Fibroblast of mammary gland (primary cell): ENCODE results near the gene DOCK3.
"Not testable (repeated sequence)": the region's sequence is repeated elsewhere in the genome, so short reads cannot be mapped to it uniquely, and the experiment has no call there.

ENCODE experiments used
- DNase-seq: peaks from one replicate; pipeline ENCODE4 v3.0.0-alpha.2; 2010; ENCODE audit warnings: low read depth
- H3K4me3 ChIP-seq: 2 replicates; pipeline ENCODE4 v1.5.1; 2011; ENCODE audit warnings: low read depth, mild to moderate bottlenecking, low read length, moderate library complexity; ENCODE audit not compliant: control insufficient read depth
- CTCF ChIP-seq: conservative IDR thresholded peaks from 2 replicates; pipeline ENCODE4 v1.5.1; 2011; ENCODE audit warnings: low read depth, low read length, inconsistent platforms; ENCODE audit not compliant: control insufficient read depth, insufficient read depth

DOCK3 gene

GRCh38 chr3:51146781-51147180 is 472.1 kb downstream of the DOCK3 start:
- TF ChIP-seq CTCF: no peak
- no peak for DNase-seq
- H3K4me3 ChIP-seq: no peak overlapping the region

- TF ChIP-seq CTCF: no peak
- no peak overlapping the region for H3K4me3 ChIP-seq
- no peak for DNase-seq
Observed at GRCh38 chr3:51156147-51156546, 481.4 kb downstream of the DOCK3 start.

GRCh38 chr3:51163051-51163450 is 488.3 kb downstream of the DOCK3 start:
- DNase-seq: no peak
- no peak for TF ChIP-seq CTCF
- H3K4me3 ChIP-seq: no peak overlapping the region

- H3K4me3 ChIP-seq: no peak overlapping the region
- TF ChIP-seq CTCF: no peak
- no peak for DNase-seq
Observed at GRCh38 chr3:51173518-51174271, 499.0 kb downstream of the DOCK3 start.

- no peak for DNase-seq
- no peak overlapping the region for H3K4me3 ChIP-seq
- no peak for TF ChIP-seq CTCF
Observed at GRCh38 chr3:51176923-51177322, 502.2 kb downstream of the DOCK3 start.

- DNase-seq, H3K4me3 ChIP-seq: not testable (repeated sequence)
Observed at GRCh38 chr3:51186446-51186845, 511.7 kb downstream of the DOCK3 start.

GRCh38 chr3:51190199-51190598 is 515.5 kb downstream of the DOCK3 start:
- H3K4me3 ChIP-seq: no peak overlapping the region
- no peak for TF ChIP-seq CTCF
- DNase-seq: no peak
